GM19455 (cell line): ENCODE measurements around the gene BICD2.
"Not testable (repeated sequence)": the region's sequence is repeated elsewhere in the genome, so short reads cannot be mapped to it uniquely, and the experiment has no call there.

Source experiments
- ATAC-seq: cut with Tn5 transposase; IDR thresholded peaks from one replicate; pipeline ENCODE4 v1.9.1; 2021; ENCODE audit not compliant: unreplicated experiment

Gene BICD2

DNA sequence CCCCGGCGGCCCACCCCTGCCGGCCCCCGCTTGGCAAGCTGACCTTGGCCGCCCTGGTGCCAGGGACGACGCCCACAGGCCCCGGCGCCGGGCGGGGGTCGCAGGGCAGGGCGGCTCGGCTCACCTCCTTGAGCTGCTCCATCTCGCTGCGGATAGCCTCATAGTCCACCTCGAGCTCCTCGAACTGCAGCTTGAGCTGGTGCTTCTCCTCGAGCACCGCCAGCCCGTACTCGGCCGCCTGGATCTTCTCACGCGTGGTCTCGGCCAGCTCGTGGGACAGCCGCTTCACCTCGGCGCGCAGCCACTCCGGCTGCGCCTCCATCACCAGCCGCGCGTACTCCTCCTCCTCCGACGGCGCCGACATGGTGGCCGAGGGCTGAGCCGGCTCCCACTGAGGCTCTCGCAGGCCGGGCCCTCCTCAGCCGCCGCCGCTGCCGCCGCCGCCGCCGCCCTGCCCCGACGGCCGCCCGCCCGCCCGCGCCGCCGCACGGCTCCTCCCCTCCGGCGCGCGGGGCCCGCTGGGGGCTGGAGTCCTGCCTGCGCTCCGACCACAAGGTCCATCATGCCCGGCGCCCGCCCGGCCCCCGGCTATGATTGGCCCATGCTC is at the start of gene BICD2:
Gene BICD2 (minus strand): TSS at position 453 of the 607 bp plus-strand sequence. CDS start 89 bp downstream, at position 364.
- no peak for ATAC-seq

DNA sequence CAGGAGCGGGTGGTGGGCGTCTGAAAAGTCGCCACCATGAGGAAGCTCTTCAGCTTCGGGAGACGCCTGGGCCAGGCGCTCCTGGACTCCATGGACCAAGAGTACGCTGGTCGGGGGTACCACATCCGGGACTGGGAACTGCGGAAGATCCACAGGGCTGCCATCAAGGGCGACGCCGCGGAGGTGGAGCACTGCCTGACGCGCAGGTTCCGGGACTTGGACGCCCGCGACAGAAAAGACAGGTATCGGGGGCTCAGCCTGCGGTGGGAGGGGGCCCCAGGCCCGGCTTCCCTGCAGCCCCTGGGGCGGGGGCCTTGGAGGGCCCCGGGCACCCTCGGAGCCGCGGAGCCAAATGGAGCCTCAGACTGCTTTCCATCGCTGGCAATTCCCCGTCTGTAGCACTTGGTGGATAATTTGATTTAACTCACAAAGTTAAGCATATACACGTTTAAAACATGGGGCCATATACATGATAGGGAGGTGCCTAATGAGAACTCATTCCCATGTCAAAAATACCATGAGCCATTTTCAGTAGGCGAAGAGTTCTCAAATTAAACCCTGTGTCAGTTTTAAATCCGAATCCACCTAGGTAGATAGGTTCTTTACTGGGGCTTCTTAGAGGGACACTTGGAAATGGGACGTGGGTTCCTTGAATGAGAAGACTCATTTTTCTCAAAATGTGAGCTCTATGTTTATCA is 45.1 kb upstream of the BICD2 start:
- not testable (repeated sequence) for ATAC-seq

GRCh38 chr9:92808726-92809451 is 44.3 kb upstream of the BICD2 start:
- no peak for ATAC-seq

- ATAC-seq: no peak
These were observed 43.4 kb upstream of the BICD2 start for GRCh38 chr9:92807757-92808725.

- no peak for ATAC-seq
These were observed 42.6 kb upstream of the BICD2 start for GRCh38 chr9:92807031-92807756.

GRCh38 chr9:92804727-92805126 is 40.1 kb upstream of the BICD2 start:
- no peak for ATAC-seq

DNA sequence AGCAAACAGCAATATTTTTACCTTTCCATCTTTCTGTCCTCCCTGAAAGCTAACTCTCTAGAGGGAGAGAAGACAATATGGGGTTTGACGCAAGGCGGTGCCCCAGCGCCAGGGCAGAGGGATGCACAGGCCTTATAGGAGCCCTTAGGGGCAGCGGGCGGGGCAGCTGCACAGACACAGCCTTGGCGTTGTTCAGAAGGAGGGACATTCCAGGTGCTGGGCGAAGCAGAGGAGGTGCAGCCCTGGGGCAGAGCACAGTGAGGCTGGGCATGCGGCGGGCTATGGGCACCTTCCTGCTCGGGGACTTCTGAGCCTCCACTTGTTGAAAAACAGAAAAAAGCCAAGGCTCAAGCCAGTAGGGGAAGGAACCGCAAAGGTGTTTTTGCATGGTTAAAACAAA is 33.7 kb upstream of the BICD2 start:
- ATAC-seq: no peak

- not testable (repeated sequence) for ATAC-seq
These were observed 31.7 kb upstream of the BICD2 start for GRCh38 chr9:92796337-92796804.

GRCh38 chr9:92795598-92796336 is 31.1 kb upstream of the BICD2 start:
- no peak for ATAC-seq

GRCh38 chr9:92795000-92795399 is 30.4 kb upstream of the BICD2 start:
- ATAC-seq: no peak

DNA sequence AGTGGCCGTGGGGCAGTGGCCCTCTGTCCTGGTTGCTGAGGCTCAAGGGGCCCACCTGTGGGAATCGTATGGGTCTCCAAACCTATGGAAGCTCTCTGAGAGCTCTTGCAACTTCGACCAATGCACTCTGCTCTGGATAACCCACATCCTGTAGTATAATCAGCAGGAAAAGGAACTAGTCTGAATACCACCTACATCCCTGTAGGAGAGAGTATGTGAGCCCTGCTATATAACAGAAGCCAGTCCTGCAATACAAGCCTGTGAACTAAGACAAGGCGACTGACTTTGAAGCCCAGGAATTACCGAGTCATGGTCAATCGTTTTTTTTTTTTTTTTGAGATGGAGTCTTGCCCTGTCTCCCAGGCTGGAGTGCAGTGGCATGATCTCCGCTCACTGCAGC is 29.8 kb upstream of the BICD2 start:
- no peak for ATAC-seq

DNA sequence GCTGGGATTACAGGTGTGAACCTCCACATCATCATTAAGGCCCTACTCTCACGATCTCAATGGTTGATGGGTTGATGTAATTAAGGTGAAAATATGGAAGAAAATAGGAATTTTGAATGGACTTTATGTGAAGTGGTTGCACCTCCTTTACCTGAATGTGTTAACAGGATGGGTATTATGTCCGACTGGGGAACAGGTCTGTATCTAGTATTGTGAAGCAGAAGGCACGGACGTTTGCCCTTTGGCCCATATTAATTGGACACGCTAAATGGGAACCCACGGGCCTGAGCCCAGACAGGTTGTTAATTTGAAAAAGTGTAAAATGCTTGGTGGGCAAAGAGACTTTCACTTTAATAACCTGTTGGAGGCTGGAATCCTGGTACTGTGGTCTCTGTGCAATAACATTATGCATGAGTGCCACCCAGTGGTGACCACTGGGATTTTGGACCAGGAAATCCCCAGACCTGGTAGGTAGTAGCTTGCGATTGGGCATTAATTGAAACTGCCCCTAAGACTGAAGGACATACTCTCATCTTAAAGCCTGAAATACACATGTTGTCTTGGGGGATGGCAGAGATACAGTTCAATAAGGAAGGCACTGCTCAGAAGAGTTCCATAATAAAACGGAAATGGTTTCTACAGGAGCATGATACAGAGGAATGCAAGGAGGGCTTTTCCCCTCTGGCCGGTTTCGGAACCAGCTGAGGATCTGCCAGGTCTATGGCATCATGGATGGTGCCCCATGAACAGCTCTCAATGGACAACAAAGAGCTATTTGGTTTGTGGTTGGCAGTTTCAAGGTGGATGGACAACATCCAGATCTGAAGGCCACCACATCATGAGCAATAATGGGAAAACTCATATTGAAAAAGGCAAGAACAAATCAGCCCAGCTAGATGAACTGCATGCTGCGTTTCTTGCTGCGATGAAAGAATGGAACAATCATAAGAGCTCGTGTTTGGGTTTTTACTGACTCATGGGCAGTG is 26.2 kb upstream of the BICD2 start:
- ATAC-seq: no peak

DNA sequence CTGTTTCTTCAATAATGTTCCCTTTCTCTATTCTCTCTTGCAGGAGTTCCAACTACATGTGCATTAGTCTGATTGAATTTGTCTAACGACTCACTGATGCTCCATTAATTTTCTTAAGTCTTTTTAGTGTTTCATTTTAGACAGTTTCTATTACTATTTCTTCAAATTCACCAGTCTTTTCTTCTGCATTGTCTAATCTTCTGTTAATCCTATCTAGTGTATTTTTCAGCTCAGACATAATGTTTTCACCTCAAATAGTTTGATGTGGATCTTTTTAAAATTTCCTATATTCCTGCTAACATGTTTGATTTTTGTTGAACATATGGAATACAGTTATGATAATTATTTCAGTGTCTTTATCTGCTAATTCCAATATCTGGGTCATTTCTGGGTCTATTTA is 21.7 kb upstream of the BICD2 start:
- ATAC-seq: no peak

GRCh38 chr9:92781899-92782298 is 17.3 kb upstream of the BICD2 start:
- ATAC-seq: no peak

DNA sequence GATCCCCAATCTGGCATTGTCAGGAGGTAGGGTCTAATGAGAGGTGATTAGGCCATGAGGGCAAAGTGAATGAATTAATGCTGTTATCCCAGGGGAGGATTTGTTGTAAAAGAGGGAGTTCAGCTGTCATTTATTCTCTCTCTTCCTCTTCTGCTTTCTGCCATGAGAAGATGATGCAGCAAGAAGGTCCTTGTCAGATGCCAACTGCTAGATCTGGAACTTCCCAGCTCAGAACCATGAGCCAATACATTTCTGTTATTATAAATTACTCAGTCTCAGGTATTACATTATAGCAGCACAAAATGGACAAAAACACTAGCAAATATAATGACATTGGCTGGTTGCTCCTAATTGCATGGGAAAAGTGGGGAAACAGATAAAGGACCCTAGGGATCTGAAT is 15.6 kb upstream of the BICD2 start:
- no peak for ATAC-seq

- no peak for ATAC-seq
These were observed 10.8 kb upstream of the BICD2 start for GRCh38 chr9:92775466-92775865.

DNA sequence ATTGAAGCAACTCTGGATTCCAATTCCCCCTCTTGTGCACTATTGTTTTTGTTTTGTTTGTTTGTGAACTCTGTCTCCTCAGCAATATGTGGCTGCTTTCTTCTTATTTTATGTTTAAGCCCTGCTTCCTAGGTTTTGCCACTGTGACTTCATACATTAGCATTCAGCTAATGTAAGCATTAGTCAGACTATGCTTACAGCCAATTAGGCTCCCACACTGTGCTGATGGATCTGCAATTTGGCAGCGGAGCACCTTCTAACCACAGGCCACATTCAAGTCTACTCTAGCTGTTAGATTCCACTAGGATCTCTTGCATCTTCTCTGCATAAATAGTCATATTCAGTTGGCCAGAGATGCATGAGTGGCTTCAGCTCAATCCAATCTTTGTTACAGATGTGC is 9.6 kb upstream of the BICD2 start:
- ATAC-seq: no peak

- no peak for ATAC-seq
These were observed 9.2 kb upstream of the BICD2 start for GRCh38 chr9:92773810-92774209.
